IMR-90 (cell line): ENCODE measurements around the gene PRODH2. TPM values are rescaled to one million over a fixed set of nuclear protein-coding genes. Genes with fewer than 3 reads are reported as not detected.

Experiments
- ATAC-seq: fragments of 200-7000 bp; cut with Tn5 transposase; 2 replicates; pipeline ENCODE4 v1.9.1; 2020; ENCODE audit warnings: low read depth, mild to moderate bottlenecking, moderate library complexity
- BruUV-seq: library from RNA; stranded (reverse); fragments of 400-500 nt; replicated peaks from 2 replicates; lab custom pipeline; 2021; lab: Mats Ljungman, UMichigan
- CTCF ChIA-PET: fragments of 300-600 bp; formaldehyde crosslinking; extraction: SDS; loops from one replicate; lab custom pipeline; 2021; ENCODE audit warnings: antibody characterized with exemption; lab: Yijun Ruan, JAX
- POLR2A ChIA-PET: fragments of 300-600 bp; sonication (Branson Sonifier 250); formaldehyde crosslinking; loops from one replicate; lab custom pipeline; 2022; ENCODE audit warnings: antibody characterized with exemption; ENCODE audit not compliant: unreplicated experiment; lab: Charles Lee
- DNase-seq: peaks from one replicate; pipeline ENCODE4 v3.0.0; 2013
- H2AFZ ChIP-seq: replicated peaks from 2 replicates; pipeline ENCODE3; 2013; ENCODE audit warnings: low read length, mild to moderate bottlenecking; ENCODE audit not compliant: poor library complexity
- H2AK5ac ChIP-seq: 2 replicates; pipeline ENCODE4 v1.6.1; 2013; ENCODE audit warnings: low read depth, low read length, inconsistent platforms
- H2AK9ac ChIP-seq: replicated peaks from 2 replicates; pipeline ENCODE3; 2013; ENCODE audit warnings: mild to moderate bottlenecking, low read depth, low read length, moderate library complexity; ENCODE audit not compliant: poor library complexity
- H2BK120ac ChIP-seq: 2 replicates; pipeline ENCODE4 v1.6.1; 2013; ENCODE audit warnings: low read depth, low read length, inconsistent platforms
- H2BK15ac ChIP-seq: 3 replicates; pipeline ENCODE4 v1.6.1; 2013; ENCODE audit warnings: low read depth, low read length, inconsistent platforms
- H2BK20ac ChIP-seq: 2 replicates; pipeline ENCODE4 v1.6.1; 2013; ENCODE audit warnings: low read depth, mild to moderate bottlenecking, inconsistent platforms, low read length, moderate library complexity
- H2BK5ac ChIP-seq: 2 replicates; pipeline ENCODE4 v1.6.1; 2013; ENCODE audit warnings: mild to moderate bottlenecking, low read depth, low read length, inconsistent platforms; ENCODE audit not compliant: poor library complexity, severe bottlenecking
- H3K14ac ChIP-seq: replicated peaks from 2 replicates; pipeline ENCODE4 v1.6.1; 2013; ENCODE audit warnings: low read depth, low read length, inconsistent platforms
- H3K18ac ChIP-seq: 2 replicates; pipeline ENCODE4 v1.6.1; 2013; ENCODE audit warnings: low read depth, low read length, control low read depth
- H3K23ac ChIP-seq: 2 replicates; pipeline ENCODE4 v1.6.1; 2013; ENCODE audit warnings: low read depth, low read length, inconsistent platforms
- H3K27ac ChIP-seq: 2 replicates; pipeline ENCODE4 v1.5.1; 2013; ENCODE audit warnings: mild to moderate bottlenecking, control low read depth, low read length; ENCODE audit not compliant: insufficient read depth
- H3K27me3 ChIP-seq: 2 replicates; pipeline ENCODE4 v1.6.1; 2013; ENCODE audit warnings: low read length; ENCODE audit not compliant: control insufficient read depth, insufficient read depth
- H3K36me3 ChIP-seq: 2 replicates; pipeline ENCODE4 v1.6.1; 2013; ENCODE audit warnings: low read length, mixed read lengths; ENCODE audit not compliant: control insufficient read depth, insufficient read depth
- H3K4ac ChIP-seq: 2 replicates; pipeline ENCODE4 v1.6.1; 2013; ENCODE audit warnings: low read depth, low read length, inconsistent platforms
- H3K4me1 ChIP-seq: 2 replicates; pipeline ENCODE4 v1.6.1; 2013; ENCODE audit warnings: low read length, mixed read lengths; ENCODE audit not compliant: control insufficient read depth, insufficient read depth
- H3K4me2 ChIP-seq: 2 replicates; pipeline ENCODE4 v1.6.1; 2013; ENCODE audit warnings: low read depth, mild to moderate bottlenecking, control low read depth, low read length, moderate library complexity
- H3K4me3 ChIP-seq: 2 replicates; pipeline ENCODE4 v1.5.1; 2013; ENCODE audit warnings: low read depth, mild to moderate bottlenecking, control low read depth, low read length, moderate library complexity; ENCODE audit not compliant: insufficient read depth
- H3K56ac ChIP-seq: 2 replicates; pipeline ENCODE4 v1.6.1; 2013; ENCODE audit warnings: low read length, inconsistent platforms; ENCODE audit not compliant: insufficient read depth; ENCODE audit errors: extremely low read depth
- H3K79me1 ChIP-seq, 2 experiments: 2 replicates each; pipeline ENCODE4 v1.6.1; 2013; ENCODE audit warnings: low read length in 2 of 2, inconsistent platforms in 1 of 2, low read depth in 1 of 2
- H3K9ac ChIP-seq: 2 replicates; pipeline ENCODE4 v1.6.1; 2013; ENCODE audit warnings: low read depth, low read length, control low read depth
- H3K9me1 ChIP-seq: 2 replicates; pipeline ENCODE4 v1.6.1; 2013; ENCODE audit warnings: low read length, inconsistent platforms; ENCODE audit not compliant: insufficient read depth
- H3K9me3 ChIP-seq: 2 replicates; pipeline ENCODE4 v1.6.1; 2013; ENCODE audit warnings: low read length; ENCODE audit not compliant: control insufficient read depth, insufficient read depth
- H4K20me1 ChIP-seq: 2 replicates; pipeline ENCODE4 v1.6.1; 2013; ENCODE audit warnings: low read length, inconsistent platforms; ENCODE audit not compliant: insufficient read depth
- H4K5ac ChIP-seq: 2 replicates; pipeline ENCODE4 v1.6.1; 2013; ENCODE audit warnings: mild to moderate bottlenecking, low read depth, low read length, control low read depth
- H4K8ac ChIP-seq, 2 experiments: 2 replicates each; pipeline ENCODE4 v1.6.1; 2013; ENCODE audit warnings: low read depth in 2 of 2, low read length in 2 of 2, control low read depth in 1 of 2, inconsistent platforms in 1 of 2
- H4K91ac ChIP-seq: 2 replicates; pipeline ENCODE4 v1.6.1; 2013; ENCODE audit warnings: low read depth, low read length, inconsistent platforms; ENCODE audit not compliant: insufficient read depth
- CEBPB ChIP-seq: IDR thresholded peaks from 2 replicates; pipeline ENCODE4 v1.6.1; 2012; ENCODE audit warnings: low read depth, low read length, improper control_type of control experiment
- CTCF ChIP-seq: conservative IDR thresholded peaks from 2 replicates; pipeline ENCODE4 v1.5.1; 2012; ENCODE audit warnings: mild to moderate bottlenecking, low read depth, low read length, improper control_type of control experiment
- ELK1 ChIP-seq: fragments of 150-350 bp; IDR thresholded peaks from 2 replicates; pipeline ENCODE4 v1.6.1; 2016; ENCODE audit warnings: low read depth, mild to moderate bottlenecking, low read length, moderate library complexity, borderline replicate concordance
- NFE2L2 ChIP-seq: fragments of 150-350 bp; IDR thresholded peaks from 2 replicates; pipeline ENCODE4 v1.6.1; 2016; ENCODE audit warnings: low read depth, mild to moderate bottlenecking, low read length
- POLR2A ChIP-seq: IDR thresholded peaks from 2 replicates; pipeline ENCODE4 v1.6.1; 2012; ENCODE audit warnings: mild to moderate bottlenecking, low read depth, low read length
- RAD21 ChIP-seq: IDR thresholded peaks from 2 replicates; pipeline ENCODE4 v1.6.1; 2012; ENCODE audit warnings: low read length, improper control_type of control experiment
- SMC3 ChIP-seq: fragments of 150-350 bp; IDR thresholded peaks from 2 replicates; pipeline ENCODE4 v1.6.1; 2016; ENCODE audit warnings: low read depth, mild to moderate bottlenecking, antibody characterized with exemption, low read length, moderate library complexity
- WGBS, 2 experiments: methylation state at CpG; one replicate each; pipeline versions ENCODE4 v1.1.5 to v1.1.7; 2013; ENCODE audit warnings: missing lambda C conversion rate in 2 of 2; ENCODE audit not compliant: insufficient read length in 1 of 2; ENCODE audit errors: extremely low coverage in 2 of 2; 5-methylcytosine and 5-hydroxymethylcytosine counted together
- dilution Hi-C: fragments of 300-500 bp; cut with HindIII; formaldehyde crosslinking; loops from one replicate; pipeline ENCODE4 v1.14.3; 2018; ENCODE audit warnings: low sequenced_read_pairs; ENCODE audit not compliant: unreplicated experiment
- in situ Hi-C: fragments of 300-500 bp; cut with MboI; formaldehyde crosslinking; loops from 3 replicates; pipeline ENCODE4 v1.14.3; 2019; ENCODE audit warnings: low sequenced_read_pairs, inconsistent platforms, mixed read lengths
- intact Hi-C: fragments of 100-400 bp; cut with micrococcal nuclease; formaldehyde crosslinking; loops from 2 replicates; pipeline ENCODE4 v1.10.0; 2022
- polyA plus RNA-seq, 3 experiments: library from polyadenylated mRNA; depleted of rRNA; stranded (reverse); fragments of >200 nt; gene quantifications; 2 replicates each; pipeline ENCODE4 v1.2.3, GENCODE V29; 2012; ENCODE audit warnings: low replicate concordance in 1 of 3
- total RNA-seq: library from RNA; depleted of rRNA; stranded (reverse); fragments of >200 nt; gene quantifications from 2 replicates; pipeline ENCODE4 v1.2.3, GENCODE V29; 2012

Gene PRODH2
- total and polyA plus RNA-seq, 2 of the 4 experiments (the other 2 are of a cell fraction): not detected

- CTCF ChIA-PET: no interaction called here
- Histone ChIP-seq H3K9ac (no peak overlapping the region), H3K14ac (no peak overlapping the region), H3K27ac (no peak overlapping the region), H3K9me3 (peaks cover 15% of the 10 kb centered on the region), H2BK15ac (no peak overlapping the region), H3K79me1 (no peaks in the 10 kb centered on the region), H3K27me3 (peaks cover 35% of the 10 kb centered on the region), H4K8ac (no peak overlapping the region), H2AK9ac (no peak overlapping the region), H2AFZ (no peak overlapping the region), H2BK5ac (no peak overlapping the region), H3K56ac (no peak overlapping the region), H3K23ac (no peak overlapping the region), H3K9me1 (no peaks in the 10 kb centered on the region), H3K4me2 (no peak overlapping the region), H2AK5ac (no peak overlapping the region), H3K36me3 (no peaks in the 10 kb centered on the region), H3K18ac (no peak overlapping the region), H4K5ac (no peak overlapping the region), H2BK120ac (no peak overlapping the region), H4K91ac (no peak overlapping the region), H2BK20ac (no peak overlapping the region), H3K4ac (no peak overlapping the region), H3K4me3 (no peak overlapping the region), H3K4me1 (peaks cover 4% of the 10 kb centered on the region; the same call in 1 of the 2 replicates), H4K20me1 (no peaks in the 10 kb centered on the region)
- TF ChIP-seq CEBPB (no peak), ELK1 (no peak), SMC3 (no peak), RAD21 (no peak), POLR2A (no peak), CTCF (no peak), NFE2L2 (no peak)
- dilution Hi-C loops: no loop called here
- POLR2A ChIA-PET: no interaction called here
- ATAC-seq (no peak), DNase-seq (no peak)
- intact Hi-C loops: no loop called here
- in situ Hi-C loops: no loop called here
- WGBS, 2 experiments: 58% methylated on average over 4 of the region's 4 CpGs; no CpG with 5 or more reads in 1 of the 2 experiments
- BruUV-seq: no TSS peak
These were observed 30.1 kb upstream of the PRODH2 start for GRCh38 chr19:35842666-35843272.
